Astrocyte of the hippocampus (primary cell): Measurements from ENCODE around the gene MFF.
"Not testable (repeated sequence)": the region's sequence is repeated elsewhere in the genome, so short reads cannot be mapped to it uniquely, and the experiment has no call there.

Experiments
- DNase-seq: peaks from one replicate; pipeline ENCODE4 v3.0.0; 2011; ENCODE audit warnings: low read depth, low spot score

MFF gene

GRCh38 chr2:227377467-227378351, 52.7 kb downstream of the MFF start:
- DNase-seq = no peak

DNA sequence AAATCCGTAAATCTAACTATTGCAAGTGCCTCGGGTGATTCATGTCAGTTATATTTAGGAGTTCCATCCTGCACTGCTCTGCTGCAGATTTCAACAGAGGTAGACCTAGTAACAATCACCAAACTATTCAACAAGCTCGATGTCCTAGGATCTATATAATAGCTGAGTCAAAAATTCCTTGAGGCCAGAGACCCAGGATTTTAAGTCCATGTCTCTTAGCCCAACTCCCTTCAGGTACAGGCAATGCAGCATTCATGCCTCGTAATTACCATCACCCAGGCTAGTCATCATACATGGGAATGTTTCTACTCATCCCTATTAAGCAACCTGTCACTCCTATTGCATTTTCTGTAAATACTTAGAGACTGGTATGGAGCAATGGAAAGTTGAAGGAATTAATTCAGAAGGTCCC, 53.3 kb downstream of the MFF start:
- DNase-seq = no peak

- no peak for DNase-seq
These were observed 54.0 kb downstream of the MFF start, which contains the start of gene TM4SF20 for GRCh38 chr2:227379095-227379494. Gene TM4SF20, minus strand, starts transcription at chr2:227379306. Its CDS starts 38 bp downstream, at chr2:227379268.

- DNase-seq = not testable (repeated sequence)
These were observed 57.3 kb downstream of the MFF start for GRCh38 chr2:227382241-227382835.

DNA sequence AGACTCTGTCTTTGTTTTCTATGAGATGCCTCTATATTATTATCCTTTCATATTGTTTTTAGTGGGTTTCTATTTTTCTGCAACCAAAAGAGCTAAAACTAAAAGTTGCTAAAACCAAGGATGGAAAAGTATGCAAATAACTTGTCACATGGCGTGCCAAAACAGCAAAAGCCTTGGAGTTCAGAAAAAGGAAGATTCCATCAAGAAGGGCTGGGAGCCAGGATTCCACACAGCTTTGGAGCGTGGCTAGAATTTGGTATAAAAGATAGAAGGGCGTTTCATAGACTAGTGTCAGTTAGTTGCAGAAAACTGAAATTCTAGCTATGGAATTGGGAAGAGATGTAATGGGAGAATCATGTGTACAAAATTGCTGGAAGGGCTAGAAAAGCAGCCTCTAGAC, 58.6 kb downstream of the MFF start:
- DNase-seq = no peak

GRCh38 chr2:227386630-227387029, 61.6 kb downstream of the MFF start:
- DNase-seq = no peak

DNA sequence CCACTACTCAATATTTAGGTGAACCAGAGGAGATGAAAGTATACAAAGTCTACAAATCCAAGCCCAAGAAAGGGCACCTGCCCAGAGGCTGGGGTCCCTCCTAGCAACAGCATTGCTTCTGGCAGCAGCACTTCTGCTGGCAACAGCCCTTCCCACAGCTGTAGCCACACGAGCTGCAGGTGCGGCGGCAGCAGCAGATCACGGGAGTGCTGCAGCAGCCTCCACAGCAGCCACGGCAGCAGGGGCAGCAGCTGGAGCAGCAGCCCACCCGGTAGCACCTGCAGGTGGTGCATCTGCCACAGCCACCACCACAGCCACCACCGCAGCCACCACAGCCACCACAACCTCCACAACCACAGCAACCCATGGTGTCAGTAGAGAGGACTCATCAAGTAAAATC, 62.5 kb downstream of the MFF start, which contains the start of gene SCYGR1:
Gene SCYGR1, minus strand, starts transcription at position 367 of the 400 bp plus-strand sequence. Its CDS starts 0 bp downstream, at position 367.
- DNase-seq = not testable (repeated sequence)

DNA sequence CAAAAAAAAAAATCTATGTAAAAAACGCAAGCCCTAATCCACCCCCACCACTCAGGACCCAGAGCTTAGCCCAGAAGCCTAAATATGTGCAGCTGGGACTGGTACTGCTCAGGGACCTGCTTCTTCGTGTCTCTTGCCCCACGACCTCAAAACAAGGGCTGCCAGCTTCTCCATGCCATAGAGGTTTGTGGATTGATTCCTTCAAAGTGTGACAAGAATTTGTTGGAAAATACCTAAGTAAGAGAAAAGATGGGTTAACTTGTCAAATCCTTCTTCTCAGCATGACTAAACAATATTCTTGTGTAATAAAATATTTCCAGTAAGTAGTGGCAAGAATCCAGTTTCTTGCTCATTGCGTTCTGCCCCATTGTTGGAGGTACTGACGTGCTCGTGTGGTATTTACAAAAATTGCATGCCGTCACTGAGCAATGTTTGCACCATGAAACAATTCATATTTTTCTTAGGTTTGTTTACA, 63.5 kb downstream of the MFF start:
- DNase-seq = peak; percentile 65

- DNase-seq = no peak
These were observed 64.2 kb downstream of the MFF start for GRCh38 chr2:227389231-227389630.

DNA sequence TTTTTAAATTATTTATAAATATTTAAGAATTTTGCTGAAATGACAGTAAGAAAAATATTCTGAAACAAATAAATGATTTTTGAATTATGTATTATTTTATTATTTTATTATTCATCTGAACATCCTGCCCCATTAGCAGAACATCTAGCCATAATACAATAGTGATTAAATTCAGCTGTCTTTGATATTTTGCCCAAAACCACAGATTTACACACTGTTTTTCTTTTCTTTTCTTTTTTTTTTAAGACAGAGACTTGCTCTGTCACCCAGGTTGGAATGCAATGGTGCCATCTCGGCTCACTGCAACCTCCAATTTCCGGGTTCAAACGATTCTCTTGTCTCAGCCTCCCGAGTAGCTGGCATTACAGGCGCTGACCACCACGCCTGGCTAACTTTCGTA, 64.6 kb downstream of the MFF start:
- no peak for DNase-seq

GRCh38 chr2:227390468-227391256, 65.6 kb downstream of the MFF start:
- DNase-seq = no peak

GRCh38 chr2:227394401-227394800, 69.3 kb downstream of the MFF start:
- no peak for DNase-seq

- no peak for DNase-seq
These were observed 70.5 kb downstream of the MFF start for GRCh38 chr2:227395556-227395955.

DNA sequence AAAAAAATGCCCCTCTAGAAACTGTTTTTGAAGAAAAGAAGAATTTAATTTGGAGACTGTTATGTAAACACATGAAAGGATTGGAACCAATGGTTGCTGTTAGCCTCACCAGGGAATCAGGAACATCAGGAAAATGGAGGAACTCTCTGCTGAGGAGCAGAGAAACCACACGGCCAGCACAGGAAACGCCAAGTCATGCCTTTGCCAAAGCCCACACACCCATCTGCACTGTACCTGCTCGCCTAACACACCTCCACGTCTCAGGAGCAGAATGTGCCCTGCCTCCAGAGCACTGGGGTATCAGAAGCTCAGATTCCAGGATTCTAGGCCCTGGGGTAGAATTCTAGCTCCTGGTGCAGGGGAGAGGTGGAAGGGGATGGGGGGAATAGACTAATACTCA, 72.5 kb downstream of the MFF start:
- no peak for DNase-seq

GRCh38 chr2:227398684-227399670, 73.9 kb downstream of the MFF start:
- DNase-seq = no peak

GRCh38 chr2:227401550-227401949, 76.5 kb downstream of the MFF start:
- DNase-seq = no peak

DNA sequence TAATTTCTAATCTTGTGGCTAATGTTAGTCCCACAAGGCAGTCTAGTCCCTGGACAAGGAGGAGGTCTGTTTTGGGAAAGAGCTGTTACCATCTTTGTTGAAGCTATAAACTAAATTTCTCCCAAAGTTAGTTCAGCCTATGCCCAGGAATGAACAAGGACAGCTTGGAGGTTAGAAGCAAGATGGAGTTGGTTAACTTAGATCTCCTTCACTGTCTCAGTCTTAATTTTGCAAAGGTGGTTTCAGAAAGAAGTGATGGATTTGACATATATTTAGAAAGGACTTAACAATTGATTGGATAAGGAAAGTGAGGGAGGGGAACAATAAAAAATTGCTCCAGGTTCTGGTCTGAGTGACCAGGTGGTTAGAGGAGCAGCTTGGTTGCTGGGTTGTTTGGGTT, 77.3 kb downstream of the MFF start:
- DNase-seq = no peak

DNA sequence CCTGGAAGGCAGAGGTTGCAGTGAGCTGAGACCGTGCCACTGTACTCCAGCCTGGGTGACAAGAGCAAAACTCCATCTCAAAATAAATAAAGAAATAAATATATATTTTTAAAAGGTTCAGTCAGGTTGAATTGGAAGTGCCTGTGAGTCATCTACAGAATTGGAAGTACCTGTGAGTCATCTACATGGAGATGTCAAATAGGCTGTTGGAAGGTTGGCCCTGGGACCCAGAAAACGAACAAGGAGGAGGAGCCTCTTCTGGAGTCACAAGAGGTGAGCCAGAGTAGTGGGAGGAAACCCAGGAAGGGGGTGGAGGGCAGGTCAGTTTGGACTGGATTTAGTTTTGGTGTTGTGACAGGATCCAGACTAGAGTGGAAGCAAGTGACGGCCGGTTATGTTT, 77.9 kb downstream of the MFF start:
- DNase-seq = no peak

- DNase-seq = no peak
These were observed 79.7 kb downstream of the MFF start for GRCh38 chr2:227404585-227405271.
